ENCODE data around the gene CALM3. TPM values are rescaled to one million over a fixed set of nuclear protein-coding genes. Genes with fewer than 3 reads are reported as not detected.
A peak's percentile ranks its signal among the peaks of the same experiment; 100 is the strongest.

The CALM3 gene
- total RNA-seq, 1 experiment from 2014 or later, result 182 TPM

DNA sequence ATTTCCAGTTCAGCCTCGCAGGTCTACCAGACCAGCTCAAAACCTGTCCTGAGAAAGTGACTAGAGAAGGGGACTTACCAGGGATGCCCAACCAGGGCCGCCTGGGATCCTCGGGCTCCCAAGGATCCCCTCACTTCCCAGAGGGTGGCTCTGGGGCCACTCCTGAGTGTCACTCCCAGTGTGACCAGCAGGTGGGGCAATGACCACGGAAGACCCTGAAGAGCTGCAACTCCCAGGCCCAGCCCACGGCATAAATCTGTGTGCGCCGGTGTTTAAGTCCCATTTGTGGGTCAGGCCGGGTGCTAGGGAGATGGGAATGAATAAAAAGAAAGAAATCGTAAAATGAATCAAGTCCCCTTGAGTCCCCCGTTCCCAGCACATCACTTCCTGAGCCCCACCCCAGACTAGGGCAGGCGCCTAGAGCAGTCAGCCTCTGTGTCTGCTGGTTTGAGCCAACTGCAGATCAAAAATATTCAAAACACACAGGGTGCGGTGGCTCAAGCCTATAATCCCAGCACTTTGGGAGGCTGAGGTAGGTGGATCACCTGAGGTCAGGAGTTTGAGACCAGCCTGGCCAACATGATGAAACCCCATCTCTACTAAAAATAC lies 13.1 kb downstream of the CALM3 start:
- TF ChIP-seq, protein P1, sequence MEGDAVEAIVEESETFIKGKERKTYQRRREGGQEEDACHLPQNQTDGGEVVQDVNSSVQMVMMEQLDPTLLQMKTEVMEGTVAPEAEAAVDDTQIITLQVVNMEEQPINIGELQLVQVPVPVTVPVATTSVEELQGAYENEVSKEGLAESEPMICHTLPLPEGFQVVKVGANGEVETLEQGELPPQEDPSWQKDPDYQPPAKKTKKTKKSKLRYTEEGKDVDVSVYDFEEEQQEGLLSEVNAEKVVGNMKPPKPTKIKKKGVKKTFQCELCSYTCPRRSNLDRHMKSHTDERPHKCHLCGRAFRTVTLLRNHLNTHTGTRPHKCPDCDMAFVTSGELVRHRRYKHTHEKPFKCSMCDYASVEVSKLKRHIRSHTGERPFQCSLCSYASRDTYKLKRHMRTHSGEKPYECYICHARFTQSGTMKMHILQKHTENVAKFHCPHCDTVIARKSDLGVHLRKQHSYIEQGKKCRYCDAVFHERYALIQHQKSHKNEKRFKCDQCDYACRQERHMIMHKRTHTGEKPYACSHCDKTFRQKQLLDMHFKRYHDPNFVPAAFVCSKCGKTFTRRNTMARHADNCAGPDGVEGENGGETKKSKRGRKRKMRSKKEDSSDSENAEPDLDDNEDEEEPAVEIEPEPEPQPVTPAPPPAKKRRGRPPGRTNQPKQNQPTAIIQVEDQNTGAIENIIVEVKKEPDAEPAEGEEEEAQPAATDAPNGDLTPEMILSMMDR (IDR thresholded peaks at IDR 0.05; ENCODE audit: unreplicated experiment), result peak; percentile 89
- Mint-ChIP-seq H3K27ac (ENCODE audit: unreplicated experiment) (no peak overlapping the region), H3K27me3 (ENCODE audit: unreplicated experiment) (peaks cover 18% of the 10 kb centered on the region), H3K4me3 (ENCODE audit: low read depth, unreplicated experiment) (no peak overlapping the region), H3K36me3 (ENCODE audit: insufficient read depth, unreplicated experiment) (peaks cover 19% of the 10 kb centered on the region), H3K4me1 (ENCODE audit: low read depth, unreplicated experiment) (peaks cover 9% of the 10 kb centered on the region), H3K9me3 (ENCODE audit: low read depth, unreplicated experiment) (no peaks in the 10 kb centered on the region)
- intact Hi-C loops (cut with micrococcal nuclease; ENCODE audit: unreplicated experiment), result loop anchor here (1.0 kb wide), 1 partner anchor 48 kb away; no protein-coding TSS in a partner anchor
- BruUV-seq (replicated peaks), result no TSS peak
- CTCF ChIA-PET, result interaction anchor here (0.6 to 9.8 kb wide), 7 partner anchors 13 to 216 kb away, joined by 3 to 121 read pairs (median 3); partner anchors contain the start of genes CALM3 and DACT3
- DNase-seq, result peak; percentile 92

GRCh38 chr19:46615966-46616365 lies 14.8 kb downstream of the CALM3 start:
- CTCF ChIA-PET, result interaction anchor here (1.7 to 9.8 kb wide), 2 partner anchors 10 to 46 kb away, joined by 6 to 121 read pairs; partner anchors contain the start of gene DACT3
- Mint-ChIP-seq H3K27ac (ENCODE audit: unreplicated experiment) (no peak overlapping the region), H3K27me3 (ENCODE audit: unreplicated experiment) (peaks cover 36% of the 10 kb centered on the region), H3K4me3 (ENCODE audit: low read depth, unreplicated experiment) (no peak overlapping the region), H3K4me1 (ENCODE audit: low read depth, unreplicated experiment) (peaks cover 9% of the 10 kb centered on the region), H3K9me3 (ENCODE audit: low read depth, unreplicated experiment) (no peaks in the 10 kb centered on the region), H3K36me3 (ENCODE audit: insufficient read depth, unreplicated experiment) (peaks cover 6% of the 10 kb centered on the region)
- BruUV-seq (replicated peaks), result no TSS peak
- intact Hi-C loops (cut with micrococcal nuclease; ENCODE audit: unreplicated experiment), result no loop called here
- no peak for DNase-seq
- TF ChIP-seq, protein P1 (IDR thresholded peaks at IDR 0.05; ENCODE audit: unreplicated experiment), result no peak

DNA sequence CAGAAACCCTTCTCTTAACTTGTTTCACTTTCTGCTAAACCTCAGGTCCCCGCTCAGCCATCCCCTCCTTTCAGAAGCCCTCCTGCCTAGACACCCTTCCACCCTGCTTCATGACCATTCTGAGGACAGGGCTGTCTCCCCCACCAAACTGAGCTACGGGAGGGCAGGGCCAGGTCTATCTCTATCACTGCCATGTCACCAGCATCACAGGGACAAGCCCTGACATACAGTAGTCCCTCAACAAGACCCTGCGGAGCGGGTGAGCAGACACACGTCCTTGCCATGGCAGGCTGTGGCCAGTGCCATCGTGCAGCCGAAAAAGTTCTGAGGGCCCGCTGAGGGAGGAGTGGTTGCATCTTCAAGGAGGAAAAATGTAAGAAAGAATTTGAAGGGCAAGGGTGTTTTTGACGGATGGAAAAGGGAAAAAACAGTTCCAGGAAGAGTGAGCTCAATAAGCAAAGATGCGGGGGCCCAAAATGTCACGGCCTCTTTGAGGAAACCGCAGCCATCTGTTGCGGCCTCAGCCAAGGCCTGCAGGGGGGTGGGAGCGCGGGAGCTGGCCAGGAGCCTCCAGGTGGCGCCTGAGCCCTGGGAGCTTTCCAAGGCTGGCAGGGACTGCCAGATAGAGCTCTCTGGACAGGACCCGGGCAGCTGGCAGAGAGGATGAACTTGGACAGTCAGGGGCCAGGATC lies 15.6 kb downstream of the CALM3 start:
- H3K27me3 Mint-ChIP-seq (ENCODE audit: unreplicated experiment), result peaks cover 44% of the 10 kb centered on the region
- CTCF ChIA-PET, result interaction anchor here (0.8 to 9.8 kb wide), 12 partner anchors 8 to 224 kb away, joined by 3 to 121 read pairs (median 4); partner anchors contain the start of gene DACT3
- intact Hi-C loops (cut with micrococcal nuclease; ENCODE audit: unreplicated experiment), result no loop called here
- no TSS peak for BruUV-seq (replicated peaks)
- H3K27ac Mint-ChIP-seq (ENCODE audit: unreplicated experiment), result no peak overlapping the region
- H3K9me3 Mint-ChIP-seq (ENCODE audit: low read depth, unreplicated experiment), result no peaks in the 10 kb centered on the region
- H3K36me3 Mint-ChIP-seq (ENCODE audit: insufficient read depth, unreplicated experiment), result peaks cover 4% of the 10 kb centered on the region
- peak; percentile 86 for DNase-seq
- H3K4me3 Mint-ChIP-seq (ENCODE audit: low read depth, unreplicated experiment), result no peak overlapping the region
- TF ChIP-seq, protein P1 (IDR thresholded peaks at IDR 0.05; ENCODE audit: unreplicated experiment), result peak; percentile 53
- peaks cover 9% of the 10 kb centered on the region for H3K4me1 Mint-ChIP-seq (ENCODE audit: low read depth, unreplicated experiment)

DNA sequence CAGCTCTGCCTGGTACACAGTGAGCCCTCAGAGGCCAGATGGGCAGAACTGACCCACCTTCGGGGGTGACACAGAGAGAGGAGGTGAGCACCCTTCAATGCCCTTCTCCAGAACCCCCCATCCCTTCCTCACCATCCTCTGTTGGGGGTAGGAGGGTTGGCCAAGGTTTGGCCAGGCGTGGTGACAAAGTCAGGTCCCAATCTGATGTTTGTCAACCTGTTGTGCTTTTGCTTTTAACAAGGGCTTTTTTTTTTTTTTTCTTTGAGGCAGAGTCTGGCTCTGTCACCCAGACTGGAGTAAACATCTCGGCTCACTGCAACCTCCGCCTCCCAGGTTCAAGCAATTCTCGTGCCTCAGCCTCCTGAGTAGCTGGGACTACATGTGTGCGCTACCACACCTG lies 16.5 kb downstream of the CALM3 start:
- intact Hi-C loops (cut with micrococcal nuclease; ENCODE audit: unreplicated experiment), result no loop called here
- BruUV-seq (replicated peaks), result no TSS peak
- no peak overlapping the region for H3K4me3 Mint-ChIP-seq (ENCODE audit: low read depth, unreplicated experiment)

More for the DNA sequence above, 16.5 kb downstream of the CALM3 start:
- Mint-ChIP-seq H3K36me3 (ENCODE audit: insufficient read depth, unreplicated experiment) (peaks cover 4% of the 10 kb centered on the region), H3K9me3 (ENCODE audit: low read depth, unreplicated experiment) (no peaks in the 10 kb centered on the region), H3K27ac (ENCODE audit: unreplicated experiment) (no peak overlapping the region), H3K27me3 (ENCODE audit: unreplicated experiment) (peaks cover 52% of the 10 kb centered on the region), H3K4me1 (ENCODE audit: low read depth, unreplicated experiment) (peaks cover 9% of the 10 kb centered on the region)
- CTCF ChIA-PET, result interaction anchor here (0.7 to 9.8 kb wide), 10 partner anchors 8 to 223 kb away, joined by 3 to 121 read pairs (median 4); partner anchors contain the start of gene DACT3
- no peak for DNase-seq
- TF ChIP-seq, protein P1 (IDR thresholded peaks at IDR 0.05; ENCODE audit: unreplicated experiment), result no peak
